HG02610 (cell line): ENCODE data around the gene SLC39A8.

Experiments
- ATAC-seq: cut with Tn5 transposase; IDR thresholded peaks from one replicate; pipeline ENCODE4 v1.9.1; 2021; ENCODE audit warnings: mild to moderate bottlenecking, moderate library complexity; ENCODE audit not compliant: unreplicated experiment

Gene SLC39A8

GRCh38 chr4:102234243-102234838 is 110.9 kb downstream of the SLC39A8 start:
- ATAC-seq = no peak

GRCh38 chr4:102230194-102230593 is 115.1 kb downstream of the SLC39A8 start:
- no peak for ATAC-seq

- no peak for ATAC-seq
These were observed 117.9 kb downstream of the SLC39A8 start for GRCh38 chr4:102227388-102227787.

GRCh38 chr4:102223461-102223860 is 121.8 kb downstream of the SLC39A8 start:
- no peak for ATAC-seq

GRCh38 chr4:102222838-102223409 is 122.4 kb downstream of the SLC39A8 start:
- no peak for ATAC-seq

GRCh38 chr4:102219129-102219528 is 126.2 kb downstream of the SLC39A8 start:
- no peak for ATAC-seq

- ATAC-seq = no peak
These were observed 126.6 kb downstream of the SLC39A8 start for GRCh38 chr4:102218656-102219055.

- ATAC-seq = no peak
These were observed 127.4 kb downstream of the SLC39A8 start for GRCh38 chr4:102217775-102218355.

- ATAC-seq = no peak
These were observed 127.9 kb downstream of the SLC39A8 start for GRCh38 chr4:102217345-102217744.

- ATAC-seq = no peak
These were observed 128.6 kb downstream of the SLC39A8 start for GRCh38 chr4:102216666-102217065.

GRCh38 chr4:102213031-102213430 is 132.3 kb downstream of the SLC39A8 start:
- ATAC-seq = no peak
